GM23338 (cell line): Measurements from ENCODE around the gene MAPK12. TPM values are rescaled to one million over a fixed set of nuclear protein-coding genes. Genes with fewer than 3 reads are reported as not detected.

Source experiments
- ATAC-seq: fragments of 200-7000 bp; cut with Tn5 transposase; 3 replicates; pipeline ENCODE4 v1.9.1; 2020
- DNase-seq: peaks from one replicate; pipeline ENCODE4 v3.0.0-alpha.2; 2015; ENCODE audit warnings: low spot score
- H2AFZ ChIP-seq: fragments of 200-600 bp; sonication (generic); 2 replicates; pipeline ENCODE4 v1.8.0; 2016; ENCODE audit warnings: antibody characterized with exemption, mild to moderate bottlenecking, moderate library complexity
- H3F3A ChIP-seq: fragments of 200-600 bp; sonication (generic); replicated peaks from 2 replicates; pipeline ENCODE4 v1.8.0; 2017; ENCODE audit warnings: antibody characterized with exemption, mixed run types, low read depth
- H3K27ac ChIP-seq: fragments of 200-600 bp; sonication (generic); 2 replicates; pipeline ENCODE4 v1.6.1; 2016; ENCODE audit warnings: low read depth
- H3K27me3 ChIP-seq: fragments of 200-600 bp; sonication (generic); 2 replicates; pipeline ENCODE4 v1.8.0; 2016; ENCODE audit warnings: mild to moderate bottlenecking, mixed run types, moderate library complexity; ENCODE audit not compliant: insufficient read depth
- H3K36me3 ChIP-seq: fragments of 200-600 bp; sonication (generic); 2 replicates; pipeline ENCODE4 v1.8.0; 2016; ENCODE audit warnings: mild to moderate bottlenecking; ENCODE audit not compliant: insufficient read depth
- H3K4me1 ChIP-seq: fragments of 200-600 bp; sonication (generic); 2 replicates; pipeline ENCODE4 v1.8.0; 2016; ENCODE audit warnings: mild to moderate bottlenecking, moderate library complexity; ENCODE audit not compliant: insufficient read depth
- H3K4me2 ChIP-seq: fragments of 200-600 bp; sonication (generic); 2 replicates; pipeline ENCODE4 v1.7.1; 2017; ENCODE audit warnings: mixed run types
- H3K4me3 ChIP-seq: fragments of 200-600 bp; sonication (generic); 2 replicates; pipeline ENCODE4 v1.6.1; 2016; ENCODE audit warnings: mixed run types
- H3K79me2 ChIP-seq: fragments of 200-600 bp; sonication (generic); replicated peaks from 2 replicates; pipeline ENCODE4 v1.8.0; 2017; ENCODE audit warnings: mild to moderate bottlenecking; ENCODE audit not compliant: insufficient read depth
- H3K9me2 ChIP-seq: fragments of 200-600 bp; sonication (generic); 2 replicates; pipeline ENCODE4 v1.8.0; 2017; ENCODE audit not compliant: insufficient read depth
- H4K20me1 ChIP-seq: fragments of 200-600 bp; sonication (generic); replicated peaks from 2 replicates; pipeline ENCODE4 v1.8.0; 2017; ENCODE audit warnings: mild to moderate bottlenecking; ENCODE audit not compliant: insufficient read depth
- H3K27ac Mint-ChIP-seq: 2 replicates; pipeline ENCODE4 v1.8.0; 2020; ENCODE audit warnings: inconsistent platforms, mild to moderate bottlenecking, moderate library complexity, mixed read lengths
- H3K27me3 Mint-ChIP-seq: 3 replicates; pipeline ENCODE4 v1.8.0; 2022; ENCODE audit warnings: low read depth, mild to moderate bottlenecking, moderate library complexity, mixed read lengths, inconsistent platforms; ENCODE audit not compliant: insufficient read depth, poor library complexity
- H3K36me3 Mint-ChIP-seq: 3 replicates; pipeline ENCODE4 v1.8.0; 2021; ENCODE audit warnings: low read depth, mild to moderate bottlenecking, inconsistent platforms, moderate library complexity, mixed read lengths
- H3K4me1 Mint-ChIP-seq: 3 replicates; pipeline ENCODE4 v1.8.0; 2020; ENCODE audit warnings: mild to moderate bottlenecking, inconsistent platforms, mixed read lengths
- H3K4me3 Mint-ChIP-seq: 3 replicates; pipeline ENCODE4 v1.8.0; 2021; ENCODE audit warnings: moderate library complexity, mild to moderate bottlenecking, inconsistent platforms, mixed read lengths
- H3K9me3 Mint-ChIP-seq: 3 replicates; pipeline ENCODE4 v1.8.0; 2020; ENCODE audit warnings: moderate library complexity, mild to moderate bottlenecking, inconsistent platforms, mixed read lengths
- CREB1 ChIP-seq: fragments of 250-450 bp; sonication (Bioruptor Pico); IDR thresholded peaks from 2 replicates; pipeline ENCODE4 v1.5.0; 2020; ENCODE audit warnings: low read depth, mild to moderate bottlenecking, moderate library complexity
- CTCF ChIP-seq, 2 experiments: fragments of 200-600 bp in 1 of 2; sonication (generic) in 1 of 2; conservative IDR thresholded peaks; 2 replicates each; pipeline versions ENCODE4 v1.5.1 to v1.6.1; 2016 to 2017; ENCODE audit warnings: antibody characterized with exemption in 2 of 2, low read depth in 2 of 2, mild to moderate bottlenecking in 2 of 2, moderate library complexity in 1 of 2
- ETS1 ChIP-seq: IDR thresholded peaks from 2 replicates; pipeline ENCODE4 v1.6.1; 2016; ENCODE audit warnings: antibody characterized with exemption
- EZH2 ChIP-seq: fragments of 200-600 bp; sonication (generic); IDR thresholded peaks from one replicate; pipeline ENCODE4 v1.8.0; 2017; ENCODE audit warnings: antibody characterized with exemption, mild to moderate bottlenecking, low read depth; ENCODE audit not compliant: unreplicated experiment
- EZH2phosphoT487 ChIP-seq: fragments of 200-600 bp; sonication (generic); IDR thresholded peaks from one replicate; pipeline ENCODE4 v1.8.1; 2018; ENCODE audit warnings: antibody characterized with exemption; ENCODE audit not compliant: unreplicated experiment
- JUNB ChIP-seq: IDR thresholded peaks from one replicate; pipeline ENCODE4 v1.6.1; 2016; ENCODE audit warnings: antibody characterized with exemption; ENCODE audit not compliant: unreplicated experiment
- NANOG ChIP-seq: IDR thresholded peaks from 2 replicates; pipeline ENCODE4 v1.6.1; 2016; ENCODE audit warnings: antibody characterized with exemption, borderline replicate concordance
- POLR2AphosphoS5 ChIP-seq: IDR thresholded peaks from 2 replicates; pipeline ENCODE4 v1.6.1; 2016; ENCODE audit warnings: antibody characterized with exemption, low read depth
- REST ChIP-seq: IDR thresholded peaks from one replicate; pipeline ENCODE4 v1.6.1; 2018; ENCODE audit warnings: antibody characterized with exemption; ENCODE audit not compliant: unreplicated experiment
- STAT1 ChIP-seq: IDR thresholded peaks from one replicate; pipeline ENCODE4 v1.6.1; 2016; ENCODE audit warnings: antibody characterized with exemption; ENCODE audit not compliant: unreplicated experiment
- ZNF114 ChIP-seq: fragments of 250-450 bp; sonication (Bioruptor Pico); IDR thresholded peaks from 2 replicates; pipeline ENCODE4 v1.5.0; 2020; ENCODE audit warnings: mild to moderate bottlenecking, moderate library complexity
- ZNF331 ChIP-seq: fragments of 250-450 bp; sonication (Bioruptor Pico); IDR thresholded peaks from 2 replicates; pipeline ENCODE4 v1.5.0; 2020; ENCODE audit warnings: low read depth, mild to moderate bottlenecking, moderate library complexity
- ZNF462 ChIP-seq: fragments of 250-450 bp; sonication (Bioruptor Pico); IDR thresholded peaks from 2 replicates; pipeline ENCODE4 v1.5.0; 2020; ENCODE audit warnings: mild to moderate bottlenecking, moderate library complexity
- polyA plus RNA-seq: library from polyadenylated mRNA; unstranded; fragments of >200 nt; fragmentation: Nextera tagmentation; extraction: Ambion mirVana; gene quantifications from 2 replicates; pipeline ENCODE4 v1.2.1, GENCODE V29; 2016
- total RNA-seq: library from RNA; depleted of rRNA; stranded (reverse); fragments of >200 nt; shearing (Covaris generic); gene quantifications from 2 replicates; pipeline ENCODE4 v1.2.3, GENCODE V29; 2014

The MAPK12 gene
- total and polyA plus RNA-seq, 2 experiments from 2014 or later: 10.4 to 26.1 TPM

- ATAC-seq (no peak), DNase-seq (no peak)
- no peak overlapping the region for H3K27ac Mint-ChIP-seq
- no peaks in the 10 kb centered on the region for H3K9me2 ChIP-seq
- peaks cover 15% of the 10 kb centered on the region for H3K4me1 Mint-ChIP-seq
- no peaks in the 10 kb centered on the region for H3K36me3 ChIP-seq
- H3K36me3 Mint-ChIP-seq: no peaks in the 10 kb centered on the region
- H3K9me3 Mint-ChIP-seq: no peaks in the 10 kb centered on the region
- no peak overlapping the region for H3K4me3 ChIP-seq
- H4K20me1 ChIP-seq: peaks cover 10% of the 10 kb centered on the region
- H3K4me2 ChIP-seq: no peak overlapping the region
- peaks cover 29% of the 10 kb centered on the region for H3K27me3 Mint-ChIP-seq
- H3K27ac ChIP-seq: no peak overlapping the region
- H3K4me3 Mint-ChIP-seq: no peak overlapping the region
- peaks cover 24% of the 10 kb centered on the region; the same call in 1 of the 2 replicates for H3K4me1 ChIP-seq
- H2AFZ ChIP-seq: no peak overlapping the region
- TF ChIP-seq STAT1 (no peak), NANOG (no peak), ZNF462 (no peak), POLR2AphosphoS5 (no peak), ZNF114 (no peak), CREB1 (no peak), REST (no peak), ZNF331 (no peak), JUNB (no peak), ETS1 (no peak), CTCF (conservative IDR thresholded peaks at IDR 0.05; ENCODE audit: low read depth in 2 of 2) (no peak), EZH2 (no peak), EZH2phosphoT487 (no peak)
- H3K27me3 ChIP-seq: peaks cover 11% of the 10 kb centered on the region
- no peaks in the 10 kb centered on the region for H3F3A ChIP-seq
- peaks cover 18% of the 10 kb centered on the region for H3K79me2 ChIP-seq
Measured at GRCh38 chr22:50302041-50302541, 40.6 kb upstream of the MAPK12 start.
